Activated T-cell treated with anti-CD3 and anti-CD28 coated beads, Interleukin-2, amount 50 U/mL, for 48 hours (primary cell): ENCODE data around the gene SAT2.
A peak's percentile ranks its signal among the peaks of the same experiment; 100 is the strongest.

ENCODE experiments used
- DNase-seq, 2 experiments: peaks; one replicate each; pipeline ENCODE4 v3.0.0-alpha.2; 2020

Gene SAT2

GRCh38 chr17:7589891-7590691 lies 37.5 kb downstream of the SAT2 start, which contains the start of gene SOX15:
TSS of gene SOX15 (minus strand) at chr17:7590094. CDS start at chr17:7589676, 418 bp downstream.
- no peak for DNase-seq

GRCh38 chr17:7589204-7589868 lies 38.3 kb downstream of the SAT2 start:
- peak; percentile 80 to 81 for DNase-seq

GRCh38 chr17:7588553-7589203 lies 38.9 kb downstream of the SAT2 start:
- no peak for DNase-seq

GRCh38 chr17:7587420-7588151 lies 40.0 kb downstream of the SAT2 start:
- no peak for DNase-seq

- DNase-seq = no peak
These were observed 40.8 kb downstream of the SAT2 start for GRCh38 chr17:7586673-7587419.

- DNase-seq = peak; percentile 96 to 98
These were observed 44.1 kb downstream of the SAT2 start, which contains the start of gene MPDU1 for GRCh38 chr17:7583253-7584109. TSS of gene MPDU1 (plus strand) at chr17:7583852. CDS start at chr17:7583863, 11 bp downstream.

- peak in 1 of 2 experiments; percentile 30 for DNase-seq
These were observed 45.0 kb downstream of the SAT2 start for GRCh38 chr17:7582396-7583252.

GRCh38 chr17:7580604-7581575 lies 46.7 kb downstream of the SAT2 start:
- peak in 1 of 2 experiments; percentile 24 for DNase-seq

GRCh38 chr17:7579834-7580603 lies 47.6 kb downstream of the SAT2 start:
- DNase-seq = no peak

- DNase-seq = peak; percentile 83 to 86
These were observed 48.4 kb downstream of the SAT2 start, which contains the start of gene CD68 for GRCh38 chr17:7579001-7579833. TSS of gene CD68 (plus strand) at chr17:7579638. CDS start at chr17:7579678, 40 bp downstream.

- DNase-seq = peak in 1 of 2 experiments; percentile 33
These were observed 50.1 kb downstream of the SAT2 start for GRCh38 chr17:7577327-7578199.

GRCh38 chr17:7576432-7576937 lies 51.1 kb downstream of the SAT2 start:
- peak in 1 of 2 experiments; percentile 32 for DNase-seq
